Glomerular visceral epithelial cell (primary cell): ENCODE data around the gene DHRS1.
"Not testable (repeated sequence)": the region's sequence is repeated elsewhere in the genome, so short reads cannot be mapped to it uniquely, and the experiment has no call there.

Experiments used
- DNase-seq: peaks from one replicate; pipeline ENCODE4 v3.0.0-alpha.2; 2016; ENCODE audit errors: extremely low spot score

Gene DHRS1

GRCh38 chr14:24247422-24247821, 52.2 kb downstream of the DHRS1 start:
- DNase-seq, result no peak

GRCh38 chr14:24246765-24247212, 52.8 kb downstream of the DHRS1 start:
- no peak for DNase-seq

GRCh38 chr14:24245350-24245749, 54.2 kb downstream of the DHRS1 start:
- DNase-seq, result not testable (repeated sequence)

- DNase-seq, result no peak
Measured at GRCh38 chr14:24243336-24243836, 56.2 kb downstream of the DHRS1 start.

- DNase-seq, result peak; percentile 91
Measured at GRCh38 chr14:24241829-24242443, 57.6 kb downstream of the DHRS1 start.
